CD4-positive, alpha-beta memory T cell (primary cell): ENCODE data around the gene TNNI3K. TPM values are rescaled to one million over a fixed set of nuclear protein-coding genes. Genes with fewer than 3 reads are reported as not detected.

ENCODE experiments used
- CTCF ChIA-PET: fragments of 350-600 bp; sonication (Branson Sonifier 250); formaldehyde crosslinking; loops from one replicate; lab custom pipeline; 2021; ENCODE audit warnings: inconsistent platforms; ENCODE audit not compliant: partially characterized antibody; lab: Charles Lee
- POLR2A ChIA-PET: fragments of 350-600 bp; sonication (Branson Sonifier 250); formaldehyde crosslinking; loops from one replicate; lab custom pipeline; 2021; ENCODE audit not compliant: partially characterized antibody; lab: Charles Lee
- DNase-seq, 5 donors: peaks; one replicate each; pipeline versions ENCODE4 v3.0.0 to v3.0.0-alpha.2; 2020 to 2022; ENCODE audit warnings: mixed read lengths in 1 of 5
- H3K27ac ChIP-seq: one replicate; pipeline ENCODE4 v1.7.0; 2013; ENCODE audit warnings: low read depth, low read length
- H3K27me3 ChIP-seq: 2 replicates; pipeline ENCODE4 v1.7.0; 2013; ENCODE audit warnings: mild to moderate bottlenecking, low read length, moderate library complexity; ENCODE audit not compliant: insufficient read depth
- H3K36me3 ChIP-seq: 2 replicates; pipeline ENCODE4 v1.7.0; 2013; ENCODE audit warnings: mild to moderate bottlenecking, low read length, moderate library complexity; ENCODE audit not compliant: insufficient read depth
- H3K4me1 ChIP-seq: 2 replicates; pipeline ENCODE4 v1.7.0; 2013; ENCODE audit warnings: mild to moderate bottlenecking, low read length, moderate library complexity; ENCODE audit not compliant: insufficient read depth
- H3K4me3 ChIP-seq, 2 donors: one replicate each; pipeline ENCODE4 v1.7.0; 2013; ENCODE audit warnings: low read length in 2 of 2, mild to moderate bottlenecking in 1 of 2
- H3K9me3 ChIP-seq, 2 donors: one replicate each; pipeline ENCODE4 v1.7.0; 2013; ENCODE audit warnings: low read length in 2 of 2, control low read depth in 1 of 2; ENCODE audit not compliant: control insufficient read depth in 1 of 2
- H3K27ac Mint-ChIP-seq, 7 donors: one replicate each; pipeline ENCODE4 v1.8.0; 2020 to 2021; ENCODE audit warnings: mixed read lengths in 7 of 7, mild to moderate bottlenecking in 6 of 7, inconsistent platforms in 3 of 7, moderate library complexity in 3 of 7
- H3K27me3 Mint-ChIP-seq, 2 donors: one replicate each; pipeline ENCODE4 v1.8.0; 2020 to 2021; ENCODE audit warnings: mixed read lengths in 2 of 2
- H3K36me3 Mint-ChIP-seq, 2 donors: one replicate each; pipeline ENCODE4 v1.8.0; 2020 to 2021; ENCODE audit warnings: mixed read lengths in 2 of 2, inconsistent platforms in 1 of 2, mild to moderate bottlenecking in 1 of 2
- H3K4me1 Mint-ChIP-seq, 4 donors: one replicate each; pipeline ENCODE4 v1.8.0; 2020 to 2021; ENCODE audit warnings: mixed read lengths in 4 of 4, mild to moderate bottlenecking in 1 of 4
- H3K4me3 Mint-ChIP-seq, 8 donors: one replicate each; pipeline ENCODE4 v1.8.0; 2020 to 2021; ENCODE audit warnings: mixed read lengths in 8 of 8, mild to moderate bottlenecking in 7 of 8, moderate library complexity in 6 of 8, inconsistent platforms in 3 of 8
- H3K9me3 Mint-ChIP-seq, 8 donors: one replicate each; pipeline ENCODE4 v1.8.0; 2020 to 2021; ENCODE audit warnings: mixed read lengths in 8 of 8, mild to moderate bottlenecking in 5 of 8, inconsistent platforms in 3 of 8, moderate library complexity in 1 of 8
- intact Hi-C: fragments of 100-400 bp; cut with micrococcal nuclease; formaldehyde crosslinking; loops from one replicate; pipeline ENCODE4 v1.15.1; 2023
- polyA plus RNA-seq, 2 donors: library from polyadenylated mRNA; unstranded; fragments of 300-500 nt; fragmentation: Illumina TruSeq; gene quantifications; one replicate each; pipeline ENCODE4 v1.2.3, GENCODE V29; 2021
- total RNA-seq, 2 experiments: library from RNA; stranded (reverse); gene quantifications; one replicate each; pipeline ENCODE4 v1.2.3, GENCODE V29; 2021

Gene TNNI3K
- total and polyA plus RNA-seq, 4 experiments from 2014 or later, result 0.54 TPM; not detected in 3

DNA sequence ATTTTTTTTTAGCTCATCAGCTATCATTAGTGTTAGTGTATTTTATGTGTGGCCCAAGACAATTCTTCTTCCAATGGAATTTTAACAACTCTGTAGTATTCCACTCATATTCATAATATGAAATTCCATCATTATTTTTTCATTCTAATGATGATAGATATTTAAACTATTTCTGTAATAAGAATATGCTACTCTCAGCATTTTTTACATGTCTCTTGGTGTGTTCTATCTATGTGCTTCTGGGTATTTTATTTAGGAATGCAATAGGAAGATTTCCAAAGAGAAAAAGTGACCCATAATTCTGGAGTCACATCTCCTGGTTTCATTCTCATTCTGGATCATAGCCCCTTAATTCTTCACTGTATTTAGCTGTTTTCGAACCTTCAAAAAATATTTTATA lies 167.7 kb downstream of the TNNI3K start:
- no peak overlapping the region for H3K4me3 Mint-ChIP-seq
- no peak for DNase-seq
- POLR2A ChIA-PET, result no interaction called here
- no peaks in the 10 kb centered on the region for H3K4me1 ChIP-seq
- peaks cover 0 to 1% of the 10 kb centered on the region in 2 donors for H3K27me3 Mint-ChIP-seq
- no peaks in the 10 kb centered on the region for H3K36me3 ChIP-seq
- no peak overlapping the region for H3K27ac ChIP-seq
- CTCF ChIA-PET, result interaction anchor here (1.4 kb wide), 1 partner anchor 9 kb away, joined by 3 read pairs; no protein-coding TSS in a partner anchor
- H3K27ac Mint-ChIP-seq, result no peak overlapping the region
- no peaks in the 10 kb centered on the region for H3K27me3 ChIP-seq
- no peak overlapping the region for H3K4me3 ChIP-seq
- intact Hi-C loops, result loop anchor here (5.0 kb wide), 1 partner anchor 51 kb away; no protein-coding TSS in a partner anchor
- H3K9me3 ChIP-seq, result no peaks in the 10 kb centered on the region
- H3K4me1 Mint-ChIP-seq, result no peaks in the 10 kb centered on the region
- H3K9me3 Mint-ChIP-seq, result peaks cover 0 to 2% (median 0%) of the 10 kb centered on the region in 8 donors
- no peaks in the 10 kb centered on the region for H3K36me3 Mint-ChIP-seq

DNA sequence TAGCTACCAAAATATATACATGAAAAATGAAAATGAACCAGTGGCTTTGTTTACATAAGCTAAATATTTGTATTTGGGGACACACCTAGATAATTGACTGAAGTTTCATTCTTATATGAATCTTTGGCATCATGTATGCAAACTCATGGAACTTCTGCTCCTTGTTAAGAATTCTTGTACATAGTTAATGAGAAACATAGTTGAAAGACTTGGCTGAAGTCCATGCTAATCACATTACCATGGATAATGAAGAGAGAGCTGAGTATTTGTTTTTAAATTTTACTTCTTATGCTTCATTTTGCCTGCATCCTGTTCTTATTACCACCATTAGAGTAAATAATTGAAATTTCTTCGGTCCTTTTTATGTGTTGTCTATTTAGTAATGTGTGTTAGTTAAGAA lies 168.4 kb downstream of the TNNI3K start:
- ChIA-PET POLR2A (no interaction called here), CTCF (interaction anchor here (1.4 kb wide), 1 partner anchor 10 kb away, joined by 3 read pairs; no protein-coding TSS in a partner anchor)
- H3K9me3 ChIP-seq, result no peaks in the 10 kb centered on the region
- Mint-ChIP-seq H3K27me3 (peaks cover 0 to 1% of the 10 kb centered on the region in 2 donors), H3K4me3 (no peak overlapping the region), H3K9me3 (peaks cover 0 to 2% (median 0%) of the 10 kb centered on the region in 8 donors), H3K36me3 (no peaks in the 10 kb centered on the region), H3K27ac (no peak overlapping the region), H3K4me1 (no peaks in the 10 kb centered on the region)
- H3K4me1 ChIP-seq, result no peaks in the 10 kb centered on the region
- DNase-seq, result no peak
- intact Hi-C loops, result loop anchor here (5.0 kb wide), 1 partner anchor 51 kb away; no protein-coding TSS in a partner anchor
- H3K4me3 ChIP-seq, result no peak overlapping the region
- no peaks in the 10 kb centered on the region for H3K36me3 ChIP-seq
- no peaks in the 10 kb centered on the region for H3K27me3 ChIP-seq
- no peak overlapping the region for H3K27ac ChIP-seq

GRCh38 chr1:74406759-74407158 lies 171.6 kb downstream of the TNNI3K start:
- Mint-ChIP-seq H3K4me1 (no peaks in the 10 kb centered on the region), H3K27ac (no peak overlapping the region), H3K27me3 (peaks cover 0 to 3% of the 10 kb centered on the region in 2 donors), H3K4me3 (no peak overlapping the region), H3K36me3 (no peaks in the 10 kb centered on the region), H3K9me3 (peaks cover 0 to 2% (median 0%) of the 10 kb centered on the region in 8 donors)
- ChIA-PET POLR2A (no interaction called here), CTCF (no interaction called here)
- H3K4me1 ChIP-seq, result no peaks in the 10 kb centered on the region
- H3K4me3 ChIP-seq, result no peak overlapping the region
- H3K36me3 ChIP-seq, result no peaks in the 10 kb centered on the region
- H3K9me3 ChIP-seq, result no peaks in the 10 kb centered on the region
- no peak for DNase-seq
- intact Hi-C loops, result no loop called here
- H3K27me3 ChIP-seq, result no peaks in the 10 kb centered on the region
- H3K27ac ChIP-seq, result no peak overlapping the region

DNA sequence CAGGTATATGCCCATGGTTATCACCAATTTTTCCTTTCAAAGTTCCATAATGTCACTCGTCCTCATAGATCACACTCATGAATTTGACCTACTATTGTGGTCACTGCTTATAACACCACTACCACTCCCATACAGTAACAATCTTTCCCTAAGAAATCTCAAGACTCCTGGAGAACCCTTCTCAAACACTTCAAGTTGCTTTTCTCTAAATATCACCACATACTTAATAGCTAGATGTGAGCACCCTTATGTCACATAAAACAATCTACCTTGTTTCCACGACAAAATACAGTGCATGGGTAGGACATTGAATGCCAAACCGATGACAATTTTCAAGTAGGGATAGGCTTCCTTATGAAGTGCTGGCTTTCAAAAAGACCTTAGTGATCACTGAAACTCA lies 172.7 kb downstream of the TNNI3K start:
- CTCF ChIA-PET, result no interaction called here
- Histone ChIP-seq H3K9me3 (no peaks in the 10 kb centered on the region), H3K27ac (no peak overlapping the region), H3K4me3 (no peak overlapping the region), H3K27me3 (no peaks in the 10 kb centered on the region), H3K4me1 (no peaks in the 10 kb centered on the region), H3K36me3 (no peaks in the 10 kb centered on the region)
- DNase-seq, result no peak
- POLR2A ChIA-PET, result no interaction called here
- Mint-ChIP-seq H3K4me3 (no peak overlapping the region), H3K27me3 (peaks cover 0 to 3% of the 10 kb centered on the region in 2 donors), H3K9me3 (peaks cover 0 to 2% (median 0%) of the 10 kb centered on the region in 8 donors), H3K27ac (no peak overlapping the region), H3K36me3 (no peaks in the 10 kb centered on the region), H3K4me1 (no peaks in the 10 kb centered on the region)
- intact Hi-C loops, result no loop called here

GRCh38 chr1:74412244-74412643 lies 177.1 kb downstream of the TNNI3K start:
- Mint-ChIP-seq H3K4me3 (no peak overlapping the region), H3K36me3 (no peaks in the 10 kb centered on the region), H3K27ac (peak overlapping the region in 1 of 7 donors; percentile 70), H3K4me1 (no peaks in the 10 kb centered on the region), H3K27me3 (peaks cover 0 to 2% of the 10 kb centered on the region in 2 donors), H3K9me3 (peaks cover 0 to 1% (median 0%) of the 10 kb centered on the region in 8 donors)
- Histone ChIP-seq H3K9me3 (no peaks in the 10 kb centered on the region), H3K27me3 (no peaks in the 10 kb centered on the region), H3K4me1 (no peaks in the 10 kb centered on the region), H3K4me3 (no peak overlapping the region), H3K27ac (no peak overlapping the region), H3K36me3 (no peaks in the 10 kb centered on the region)
- POLR2A ChIA-PET, result no interaction called here
- CTCF ChIA-PET, result no interaction called here
- no peak for DNase-seq
- intact Hi-C loops, result no loop called here

DNA sequence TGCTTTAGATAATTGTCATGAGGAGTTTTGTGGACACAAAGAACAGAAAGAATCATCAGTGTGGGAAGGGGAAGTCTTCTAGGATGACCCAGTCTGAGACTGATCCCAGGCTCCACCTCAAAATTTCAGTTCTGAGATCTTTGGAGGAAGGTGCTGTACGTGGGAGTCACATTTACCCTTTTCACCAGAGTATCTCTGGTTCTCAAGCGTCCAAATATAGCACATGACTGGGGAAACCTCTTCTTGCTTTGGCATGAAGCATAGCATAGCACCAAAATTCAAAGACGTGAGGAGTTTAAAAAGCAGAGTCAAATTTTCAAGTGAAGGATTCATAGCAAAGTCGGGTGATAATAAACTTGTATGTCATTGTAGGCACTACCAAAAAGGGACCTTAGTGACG lies 180.7 kb downstream of the TNNI3K start:
- Mint-ChIP-seq H3K9me3 (peaks cover 0 to 3% (median 0%) of the 10 kb centered on the region in 8 donors), H3K27me3 (peaks cover 0 to 1% of the 10 kb centered on the region in 2 donors), H3K27ac (no peak overlapping the region), H3K36me3 (no peaks in the 10 kb centered on the region), H3K4me1 (no peaks in the 10 kb centered on the region), H3K4me3 (no peak overlapping the region)
- Histone ChIP-seq H3K36me3 (no peaks in the 10 kb centered on the region), H3K4me3 (no peak overlapping the region), H3K27ac (no peak overlapping the region), H3K9me3 (no peaks in the 10 kb centered on the region), H3K27me3 (no peaks in the 10 kb centered on the region), H3K4me1 (no peaks in the 10 kb centered on the region)
- POLR2A ChIA-PET, result no interaction called here
- intact Hi-C loops, result no loop called here
- DNase-seq, result no peak
- CTCF ChIA-PET, result no interaction called here

- H3K9me3 Mint-ChIP-seq, result peaks cover 0 to 6% (median 0%) of the 10 kb centered on the region in 8 donors
- Histone ChIP-seq H3K27ac (no peak overlapping the region), H3K4me1 (no peaks in the 10 kb centered on the region), H3K27me3 (no peaks in the 10 kb centered on the region), H3K9me3 (no peaks in the 10 kb centered on the region), H3K4me3 (no peak overlapping the region), H3K36me3 (no peaks in the 10 kb centered on the region)
- H3K4me1 Mint-ChIP-seq, result no peaks in the 10 kb centered on the region
- peaks cover 0 to 2% of the 10 kb centered on the region in 2 donors for H3K27me3 Mint-ChIP-seq
- ChIA-PET CTCF (no interaction called here), POLR2A (no interaction called here)
- H3K27ac Mint-ChIP-seq, result no peak overlapping the region
- DNase-seq, result no peak
- intact Hi-C loops, result no loop called here
- H3K4me3 Mint-ChIP-seq, result no peak overlapping the region
- H3K36me3 Mint-ChIP-seq, result no peaks in the 10 kb centered on the region
Observed at GRCh38 chr1:74419611-74420010, 184.4 kb downstream of the TNNI3K start.
